ENCODE results near the gene ATP6AP1.

Gene ATP6AP1, protein sequence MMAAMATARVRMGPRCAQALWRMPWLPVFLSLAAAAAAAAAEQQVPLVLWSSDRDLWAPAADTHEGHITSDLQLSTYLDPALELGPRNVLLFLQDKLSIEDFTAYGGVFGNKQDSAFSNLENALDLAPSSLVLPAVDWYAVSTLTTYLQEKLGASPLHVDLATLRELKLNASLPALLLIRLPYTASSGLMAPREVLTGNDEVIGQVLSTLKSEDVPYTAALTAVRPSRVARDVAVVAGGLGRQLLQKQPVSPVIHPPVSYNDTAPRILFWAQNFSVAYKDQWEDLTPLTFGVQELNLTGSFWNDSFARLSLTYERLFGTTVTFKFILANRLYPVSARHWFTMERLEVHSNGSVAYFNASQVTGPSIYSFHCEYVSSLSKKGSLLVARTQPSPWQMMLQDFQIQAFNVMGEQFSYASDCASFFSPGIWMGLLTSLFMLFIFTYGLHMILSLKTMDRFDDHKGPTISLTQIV

DNA sequence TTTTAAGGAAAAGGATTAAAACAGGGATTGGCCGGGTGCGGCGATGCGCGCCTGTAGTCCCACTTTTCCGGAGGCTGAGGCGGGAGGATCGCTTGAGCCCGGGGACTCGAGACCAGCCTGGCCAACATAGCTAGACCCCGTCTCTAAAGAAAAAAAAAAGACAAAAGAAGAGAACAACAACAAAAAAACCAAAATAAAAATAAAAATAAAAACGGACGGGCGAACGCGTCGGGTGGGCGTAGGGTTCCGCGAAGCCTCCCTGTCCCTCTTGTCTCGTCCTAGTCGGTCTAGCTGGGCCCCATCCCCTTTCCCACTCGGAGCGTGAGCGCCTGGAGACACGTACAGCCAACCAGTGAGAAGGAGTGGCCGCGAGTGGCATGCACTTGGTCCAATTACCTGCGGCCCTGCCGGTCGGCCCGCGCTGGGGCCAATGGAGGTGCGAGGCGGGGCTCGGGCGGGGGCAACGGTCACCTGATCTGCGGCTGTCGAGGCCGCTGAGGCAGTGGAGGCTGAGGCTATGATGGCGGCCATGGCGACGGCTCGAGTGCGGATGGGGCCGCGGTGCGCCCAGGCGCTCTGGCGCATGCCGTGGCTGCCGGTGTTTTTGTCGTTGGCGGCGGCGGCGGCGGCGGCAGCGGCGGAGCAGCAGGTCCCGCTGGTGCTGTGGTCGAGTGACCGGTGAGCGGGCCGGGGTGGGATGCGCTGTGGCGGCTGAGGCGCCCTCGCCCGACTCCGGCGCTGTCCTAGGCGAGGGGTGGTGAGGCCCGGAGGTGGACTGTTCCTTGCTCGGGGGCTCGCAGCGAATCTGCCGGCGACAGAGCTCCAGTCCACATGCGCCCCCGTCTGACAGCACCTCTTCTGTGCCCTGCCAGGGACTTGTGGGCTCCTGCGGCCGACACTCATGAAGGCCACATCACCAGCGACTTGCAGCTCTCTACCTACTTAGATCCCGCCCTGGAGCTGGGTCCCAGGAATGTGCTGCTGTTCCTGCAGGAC is at the start of gene ATP6AP1:
ATP6AP1 (plus strand) TSS at position 502 of the 996 bp plus-strand sequence; CDS start at position 518, 16 bp downstream.
- H3K27ac ChIP-seq: peak within 1 kb of the TSS; percentile 76
- TF ChIP-seq, protein P1, sequence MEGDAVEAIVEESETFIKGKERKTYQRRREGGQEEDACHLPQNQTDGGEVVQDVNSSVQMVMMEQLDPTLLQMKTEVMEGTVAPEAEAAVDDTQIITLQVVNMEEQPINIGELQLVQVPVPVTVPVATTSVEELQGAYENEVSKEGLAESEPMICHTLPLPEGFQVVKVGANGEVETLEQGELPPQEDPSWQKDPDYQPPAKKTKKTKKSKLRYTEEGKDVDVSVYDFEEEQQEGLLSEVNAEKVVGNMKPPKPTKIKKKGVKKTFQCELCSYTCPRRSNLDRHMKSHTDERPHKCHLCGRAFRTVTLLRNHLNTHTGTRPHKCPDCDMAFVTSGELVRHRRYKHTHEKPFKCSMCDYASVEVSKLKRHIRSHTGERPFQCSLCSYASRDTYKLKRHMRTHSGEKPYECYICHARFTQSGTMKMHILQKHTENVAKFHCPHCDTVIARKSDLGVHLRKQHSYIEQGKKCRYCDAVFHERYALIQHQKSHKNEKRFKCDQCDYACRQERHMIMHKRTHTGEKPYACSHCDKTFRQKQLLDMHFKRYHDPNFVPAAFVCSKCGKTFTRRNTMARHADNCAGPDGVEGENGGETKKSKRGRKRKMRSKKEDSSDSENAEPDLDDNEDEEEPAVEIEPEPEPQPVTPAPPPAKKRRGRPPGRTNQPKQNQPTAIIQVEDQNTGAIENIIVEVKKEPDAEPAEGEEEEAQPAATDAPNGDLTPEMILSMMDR (conservative IDR thresholded peaks at IDR 0.05): no peak

DNA sequence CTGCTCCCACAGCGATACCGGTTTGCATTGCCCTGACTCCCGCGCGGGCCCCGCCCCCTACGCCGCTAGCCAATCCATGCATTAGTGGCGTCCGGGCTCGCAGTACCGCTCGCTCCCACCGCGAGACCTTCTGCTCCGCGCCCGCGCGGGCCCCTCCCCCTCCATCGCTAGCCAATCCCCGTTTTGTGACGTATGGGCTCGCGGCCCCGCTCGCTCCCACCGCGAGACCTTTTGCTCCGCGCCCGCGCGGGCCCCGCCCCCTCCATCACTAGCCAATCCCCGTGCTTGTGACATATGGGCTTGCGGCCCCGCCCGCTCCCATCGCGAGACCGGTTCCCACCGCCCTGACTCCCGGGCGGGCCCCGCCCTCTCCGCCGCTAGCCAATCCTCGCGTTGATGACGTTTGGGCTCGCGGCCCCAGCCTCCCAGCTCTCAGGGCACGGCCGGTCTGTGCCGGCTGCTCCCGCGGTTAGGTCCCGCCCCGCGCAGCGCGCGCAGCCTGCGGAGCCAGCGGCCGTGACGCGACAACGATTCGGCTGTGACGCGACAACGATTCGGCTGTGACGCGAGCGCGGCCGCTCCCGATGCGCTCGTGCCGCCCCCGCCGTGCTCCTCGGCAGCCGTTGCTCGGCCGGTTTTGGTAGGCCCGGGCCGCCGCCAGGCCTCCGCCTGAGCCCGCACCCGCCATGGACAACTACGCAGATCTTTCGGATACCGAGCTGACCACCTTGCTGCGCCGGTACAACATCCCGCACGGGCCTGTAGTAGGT is 49.5 kb upstream of the ATP6AP1 start, which contains the start of gene EMD:
EMD (plus strand) TSS at position 497 of the 770 bp plus-strand sequence; CDS start at position 687, 190 bp downstream.
- peak within 1 kb of the TSS; percentile 92 for H3K27ac ChIP-seq
- TF ChIP-seq, protein P1 (conservative IDR thresholded peaks at IDR 0.05): no peak

DNA sequence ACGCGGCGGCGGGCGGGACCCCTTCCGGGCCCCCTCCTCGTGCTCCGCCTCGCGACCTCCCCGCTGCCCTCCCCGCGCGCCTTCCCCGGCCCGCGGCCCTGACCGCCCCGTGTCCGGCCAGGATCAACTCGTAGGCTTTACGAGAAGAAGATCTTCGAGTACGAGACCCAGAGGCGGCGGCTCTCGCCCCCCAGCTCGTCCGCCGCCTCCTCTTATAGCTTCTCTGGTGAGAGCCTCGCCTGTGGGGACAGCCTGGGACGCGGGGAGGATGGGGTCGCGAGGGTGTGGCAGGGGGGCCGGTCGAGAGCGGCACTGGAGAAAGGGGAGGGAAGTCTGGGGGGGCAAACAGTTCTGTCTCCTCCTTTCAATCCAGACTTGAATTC is 48.9 kb upstream of the ATP6AP1 start:
- TF ChIP-seq, protein P1 (conservative IDR thresholded peaks at IDR 0.05): no peak
- peak overlapping the region; percentile 91 for H3K27ac ChIP-seq

DNA sequence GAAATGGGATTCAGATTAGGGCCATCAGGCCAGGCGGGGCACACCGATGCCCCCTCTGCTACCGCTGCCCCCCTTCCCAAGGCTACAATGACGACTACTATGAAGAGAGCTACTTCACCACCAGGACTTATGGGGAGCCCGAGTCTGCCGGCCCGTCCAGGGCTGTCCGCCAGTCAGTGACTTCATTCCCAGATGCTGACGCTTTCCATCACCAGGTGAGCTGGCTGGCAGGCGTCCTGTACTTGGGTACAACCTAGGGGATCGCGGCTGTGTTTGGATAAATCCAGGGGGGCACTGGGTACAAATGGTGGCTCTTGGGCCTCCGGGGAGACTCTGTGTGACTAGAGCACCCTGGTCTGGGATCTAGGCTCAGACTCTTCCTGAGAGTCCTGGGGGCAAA is 48.3 kb upstream of the ATP6AP1 start:
- peak overlapping the region; percentile 91 for H3K27ac ChIP-seq
- TF ChIP-seq, protein P1 (conservative IDR thresholded peaks at IDR 0.05): no peak

DNA sequence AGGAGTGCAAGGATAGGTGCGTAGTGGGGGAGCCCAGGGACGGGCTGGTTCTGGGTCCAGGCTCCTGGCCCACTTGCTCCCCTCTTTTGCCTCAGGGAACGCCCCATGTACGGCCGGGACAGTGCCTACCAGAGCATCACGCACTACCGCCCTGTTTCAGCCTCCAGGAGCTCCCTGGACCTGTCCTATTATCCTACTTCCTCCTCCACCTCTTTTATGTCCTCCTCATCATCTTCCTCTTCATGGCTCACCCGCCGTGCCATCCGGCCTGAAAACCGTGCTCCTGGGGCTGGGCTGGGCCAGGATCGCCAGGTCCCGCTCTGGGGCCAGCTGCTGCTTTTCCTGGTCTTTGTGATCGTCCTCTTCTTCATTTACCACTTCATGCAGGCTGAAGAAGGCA is 47.7 kb upstream of the ATP6AP1 start:
- H3K27ac ChIP-seq: peak overlapping the region; percentile 91; the same call in 1 of the 2 replicates
- TF ChIP-seq, protein P1 (conservative IDR thresholded peaks at IDR 0.05): no peak

DNA sequence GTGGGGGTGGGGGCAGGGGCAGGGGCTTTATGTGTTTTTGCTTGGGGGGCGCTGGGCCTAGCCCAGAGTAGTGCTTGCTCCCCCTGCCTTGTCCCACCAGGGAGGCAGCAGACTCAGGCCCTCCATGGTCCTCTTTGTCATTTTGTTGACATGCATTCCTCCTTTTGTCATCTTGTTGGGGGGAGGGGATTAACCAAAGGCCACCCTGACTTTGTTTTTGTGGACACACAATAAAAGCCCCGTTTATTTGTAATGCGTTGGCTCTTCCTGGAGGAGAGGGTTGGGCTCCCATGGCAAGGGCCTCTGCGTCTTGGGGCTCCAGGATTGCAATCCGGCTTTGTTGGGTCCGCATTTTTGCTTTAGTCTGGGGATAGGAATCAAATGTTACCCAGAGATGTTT is 47.2 kb upstream of the ATP6AP1 start:
- TF ChIP-seq, protein P1 (conservative IDR thresholded peaks at IDR 0.05): no peak
- H3K27ac ChIP-seq: no peak overlapping the region
